GM21529 (cell line): Measurements from ENCODE around the gene HDAC11.
"Not testable (repeated sequence)": the region's sequence is repeated elsewhere in the genome, so short reads cannot be mapped to it uniquely, and the experiment has no call there.

Experiments
- ATAC-seq: cut with Tn5 transposase; IDR thresholded peaks from one replicate; pipeline ENCODE4 v1.9.1; 2021; ENCODE audit not compliant: unreplicated experiment

The HDAC11 gene

DNA sequence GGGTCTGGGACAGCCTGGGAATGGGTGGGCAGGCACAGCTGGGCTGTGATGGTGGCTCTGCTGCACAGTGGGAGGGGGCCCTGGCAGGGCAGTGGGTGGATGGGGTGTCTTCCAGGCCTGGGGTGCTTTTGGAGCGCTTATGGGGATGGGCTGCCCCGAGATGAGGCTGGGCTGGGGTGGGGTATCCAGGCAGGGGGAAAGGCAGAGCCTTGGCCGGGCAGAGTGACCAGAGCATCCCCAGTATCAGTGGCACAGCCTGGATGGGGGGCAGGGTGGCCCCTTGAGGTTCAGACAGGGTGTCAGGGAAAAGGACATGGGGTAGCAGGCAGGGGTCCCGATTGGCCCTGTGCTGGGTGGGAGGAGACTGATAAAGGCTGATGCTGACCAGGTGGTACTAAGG, 26.6 kb downstream of the HDAC11 start:
- ATAC-seq = no peak

DNA sequence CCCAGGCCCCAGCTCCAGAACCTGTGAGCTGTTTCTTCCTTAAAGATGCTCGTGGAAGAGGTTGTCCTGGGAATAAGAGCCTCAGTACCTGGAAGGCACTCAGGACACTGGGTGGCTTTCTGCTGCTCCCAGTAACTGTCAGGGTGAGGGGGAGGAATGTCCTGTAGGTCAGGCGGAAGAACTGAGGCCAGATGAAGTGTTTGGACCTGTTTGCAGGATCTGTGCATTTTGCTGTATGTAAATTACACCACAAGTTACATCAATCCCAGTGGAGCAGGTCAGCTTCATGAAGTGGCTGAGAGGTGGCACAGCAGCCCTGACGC, 27.1 kb downstream of the HDAC11 start:
- ATAC-seq = no peak

DNA sequence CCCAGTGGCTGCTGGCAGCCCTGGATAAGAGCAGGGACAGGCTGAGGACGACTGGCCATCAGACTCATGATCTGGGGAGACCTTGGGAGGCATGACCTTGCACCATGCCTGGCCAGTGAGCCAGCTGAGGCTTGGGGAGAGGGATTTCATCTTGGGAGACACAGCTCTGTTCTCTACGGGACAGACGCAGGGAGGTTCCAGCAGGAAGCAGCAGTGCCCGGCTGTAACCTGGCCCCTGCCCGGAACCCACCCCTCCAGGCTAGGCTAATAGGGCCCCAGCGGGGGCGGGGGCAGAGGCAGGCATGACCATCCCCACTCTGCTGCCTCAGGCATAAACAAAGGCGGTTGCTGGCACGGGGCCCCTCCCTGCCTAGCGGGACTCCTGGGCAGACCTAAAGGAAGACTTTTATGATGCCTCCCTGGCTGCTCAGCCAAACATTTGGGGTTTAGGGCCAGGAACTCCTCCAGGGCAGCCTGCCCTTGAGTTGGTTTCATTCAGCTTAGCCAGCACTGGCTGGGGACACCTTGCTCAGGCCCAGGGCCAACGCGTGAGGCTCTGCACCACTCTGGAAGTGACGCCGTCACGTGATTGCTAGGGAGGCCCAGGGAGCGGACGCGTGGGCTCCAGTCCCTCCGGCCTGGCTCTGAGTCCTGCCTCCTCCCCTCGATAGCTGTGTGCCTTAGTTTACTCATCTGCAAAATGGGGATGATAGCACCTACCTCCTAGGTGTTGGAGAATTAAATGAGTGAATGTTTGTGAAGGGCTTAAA, 27.6 kb downstream of the HDAC11 start:
- no peak for ATAC-seq

DNA sequence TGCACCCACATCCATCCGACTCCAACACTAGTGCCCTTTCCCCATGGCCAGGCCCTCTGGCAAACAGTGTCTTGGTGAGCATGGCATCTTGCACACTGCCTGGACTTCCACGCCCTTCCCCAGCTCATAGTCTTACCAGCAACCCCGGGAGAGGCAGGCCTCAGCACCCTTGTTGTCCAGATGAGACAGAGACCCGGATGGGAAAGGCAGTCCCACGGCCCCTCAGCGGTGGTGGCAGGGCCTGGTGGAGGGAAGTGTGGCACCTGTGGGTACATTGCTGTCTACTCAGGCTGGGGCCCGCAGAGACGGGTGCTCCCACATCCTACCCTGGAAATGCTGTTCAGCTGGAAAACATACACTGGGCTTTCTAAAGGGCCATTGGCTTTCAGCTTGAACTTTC, 28.4 kb downstream of the HDAC11 start:
- no peak for ATAC-seq

DNA sequence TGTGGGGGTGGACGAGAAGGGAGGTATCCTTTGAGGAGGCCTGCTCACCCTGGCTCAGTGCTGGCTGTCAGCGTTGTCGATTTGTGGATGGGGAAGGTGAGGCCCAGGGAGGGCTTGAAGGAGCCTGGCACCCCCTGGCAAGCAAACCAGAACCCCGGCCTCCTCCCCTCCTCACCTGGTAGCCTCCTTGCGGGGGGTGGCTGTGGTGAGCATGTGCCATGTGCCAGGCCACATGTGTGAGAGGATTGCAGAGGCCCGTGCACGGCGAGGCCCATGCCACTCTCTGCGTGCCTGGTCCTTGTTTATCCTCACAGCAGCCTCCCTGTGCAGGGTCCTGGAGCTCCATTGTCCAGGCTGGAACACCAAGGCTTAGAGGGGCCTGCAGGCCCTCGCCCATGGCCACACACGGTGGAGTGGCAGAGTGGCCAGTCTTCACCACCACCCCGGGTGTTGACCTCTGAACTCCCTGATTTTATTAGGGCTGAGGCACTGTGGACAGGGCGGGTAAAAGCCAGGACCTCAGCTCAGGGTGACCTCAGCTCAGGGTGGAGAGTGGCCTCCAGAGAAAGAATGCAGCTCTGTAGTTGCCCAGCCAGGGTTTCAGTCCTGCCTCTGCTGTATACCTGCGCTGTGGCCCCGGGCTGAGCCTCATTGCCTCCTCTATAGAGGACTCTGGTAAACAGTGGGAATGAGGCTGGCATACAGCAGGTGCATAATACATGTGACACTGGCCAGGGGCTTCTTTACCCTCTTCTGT, 29.1 kb downstream of the HDAC11 start:
- ATAC-seq = no peak

DNA sequence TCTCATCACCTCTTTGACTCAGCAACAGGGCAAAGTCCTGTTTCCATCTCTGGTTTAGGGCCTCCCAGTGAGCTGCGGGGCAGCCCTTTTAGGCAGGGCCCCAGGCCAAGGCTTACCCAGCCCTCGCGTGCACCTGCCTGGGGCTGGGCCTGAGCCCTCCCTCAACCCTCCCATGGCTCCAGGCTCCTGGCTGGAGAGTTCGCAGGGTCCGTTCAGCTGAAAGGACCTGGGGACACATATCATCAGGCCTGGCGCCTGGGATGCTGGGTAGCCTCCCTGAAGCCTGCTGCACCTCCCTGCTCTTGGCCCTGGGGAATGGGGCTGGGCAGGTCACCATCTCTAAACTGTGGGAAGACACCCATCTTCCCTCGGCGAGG, 29.7 kb downstream of the HDAC11 start:
- no peak for ATAC-seq

DNA sequence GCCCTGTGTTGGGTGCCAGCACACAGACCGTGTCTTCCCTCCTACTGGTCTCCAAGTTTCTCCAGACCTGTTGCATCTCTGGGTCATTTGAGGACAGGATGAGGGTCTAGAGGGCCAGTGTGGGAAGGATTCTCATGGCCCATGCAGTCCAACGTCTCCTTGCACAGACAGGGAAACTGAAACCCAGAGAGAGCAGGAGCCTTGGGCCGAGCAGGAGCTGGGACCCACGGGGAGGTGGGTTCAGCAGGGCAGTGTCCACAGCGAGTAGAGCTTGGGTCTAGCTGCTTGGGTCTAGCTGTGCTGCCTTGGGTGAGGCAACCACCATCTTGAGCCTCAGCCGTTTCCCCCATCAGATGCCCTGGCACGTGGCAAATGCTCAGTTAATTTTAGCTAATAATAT, 32.3 kb downstream of the HDAC11 start:
- ATAC-seq = no peak

DNA sequence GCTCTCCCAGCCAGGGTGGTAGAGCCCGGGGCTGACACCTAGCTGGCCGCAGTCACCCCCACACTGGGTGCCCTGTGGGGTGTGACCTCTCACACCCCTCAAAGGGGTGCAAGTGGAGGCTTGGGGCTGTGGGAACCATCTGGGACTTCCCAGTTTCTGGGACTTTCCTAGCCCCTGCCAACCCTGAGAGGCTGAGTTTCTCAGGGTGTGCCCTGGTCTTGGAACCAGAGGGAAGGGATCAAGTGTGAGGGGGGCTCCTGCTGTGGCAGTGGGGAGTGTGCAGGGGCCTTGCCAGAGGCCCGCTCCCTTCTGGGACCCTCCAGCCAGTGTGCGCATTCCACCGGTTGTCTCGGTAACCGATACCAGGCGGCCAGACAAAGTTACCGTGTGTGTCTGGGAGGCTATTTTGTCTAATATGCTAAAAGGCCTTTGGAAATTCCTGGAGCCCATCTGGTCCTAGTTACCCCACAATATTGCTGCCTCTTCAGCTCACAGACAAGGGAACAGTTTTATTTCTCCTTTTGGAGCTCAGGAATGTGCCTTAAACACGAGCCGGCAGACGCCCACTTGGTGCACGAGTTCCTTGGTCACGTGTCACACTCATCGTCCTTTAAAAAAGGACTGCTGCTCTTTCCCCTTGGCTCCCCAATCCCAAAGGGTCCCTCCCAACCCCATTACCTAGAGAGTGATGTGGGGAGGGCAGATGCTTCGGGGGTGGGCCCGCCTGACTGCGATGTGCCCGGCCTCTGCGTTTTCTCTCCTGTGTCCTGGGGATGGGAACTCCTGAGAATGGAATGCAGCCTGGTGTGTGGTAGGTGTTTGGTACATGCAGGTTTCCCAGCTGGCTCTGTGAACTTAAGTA, 33.2 kb downstream of the HDAC11 start:
- no peak for ATAC-seq

DNA sequence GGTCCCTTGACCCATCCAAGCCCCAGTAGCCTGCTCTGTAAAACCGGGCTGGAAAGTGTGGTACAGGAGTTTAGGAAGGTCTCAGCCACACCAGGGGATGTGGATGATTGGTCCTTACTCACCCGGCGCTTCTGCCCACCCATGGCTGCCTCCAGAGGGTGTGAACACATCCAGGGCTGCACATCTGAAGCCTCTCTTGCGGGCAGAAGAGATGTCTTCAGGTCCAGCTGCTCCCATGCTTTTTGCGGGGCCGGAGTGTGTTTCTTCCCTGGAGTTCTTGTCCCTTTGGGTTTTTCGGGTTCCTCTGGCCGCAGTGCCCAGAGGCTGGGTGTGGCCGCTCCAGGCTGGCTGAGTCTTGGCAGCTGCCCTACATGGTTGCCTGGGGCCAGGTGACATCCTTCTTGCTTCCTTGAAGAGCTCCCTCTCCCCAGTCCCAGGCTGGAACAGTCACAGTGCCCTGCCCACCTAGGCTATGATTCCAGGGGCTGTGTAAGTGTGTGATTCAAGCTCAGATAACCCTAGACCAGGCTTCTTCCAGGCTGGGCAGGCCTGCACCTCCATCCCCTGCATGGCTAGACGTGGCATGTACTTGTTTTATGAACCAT, 33.9 kb downstream of the HDAC11 start:
- no peak for ATAC-seq

DNA sequence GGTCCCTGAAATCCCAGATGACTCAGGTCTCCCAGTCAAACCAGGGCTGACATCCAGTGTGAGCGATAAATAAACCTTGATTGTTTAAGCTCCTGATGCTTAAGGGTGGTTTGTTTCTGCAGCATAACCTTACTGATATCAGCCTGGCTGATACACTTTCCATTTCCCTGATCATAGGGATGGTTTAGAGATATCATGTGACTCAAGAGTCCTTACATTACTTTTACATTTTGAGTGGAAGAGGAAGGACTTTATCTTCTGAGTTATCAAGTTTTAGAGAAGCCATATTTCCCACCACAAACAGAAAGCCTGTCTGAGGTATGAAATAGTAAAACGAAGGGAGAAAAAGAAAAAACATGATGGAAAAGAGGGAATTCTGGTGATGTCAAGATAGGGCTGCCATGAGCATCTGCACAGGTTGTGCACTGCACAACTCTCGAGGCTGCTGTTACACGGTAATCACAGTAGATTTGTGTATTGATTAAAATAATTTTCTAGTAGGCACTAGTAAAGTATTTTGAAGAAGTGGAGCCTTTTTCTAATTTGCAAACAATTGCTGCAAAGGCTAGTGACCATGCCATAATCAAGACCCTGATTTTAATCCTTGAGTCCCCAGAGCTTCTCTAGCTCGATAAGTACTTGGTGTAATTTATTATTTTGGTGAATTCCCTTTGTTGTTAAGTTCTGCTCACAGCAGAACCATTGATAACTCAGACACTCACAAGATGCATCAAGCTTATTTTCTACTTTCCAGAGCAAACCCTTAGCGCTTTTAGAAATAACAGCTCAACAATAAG, 34.7 kb downstream of the HDAC11 start:
- no peak for ATAC-seq

DNA sequence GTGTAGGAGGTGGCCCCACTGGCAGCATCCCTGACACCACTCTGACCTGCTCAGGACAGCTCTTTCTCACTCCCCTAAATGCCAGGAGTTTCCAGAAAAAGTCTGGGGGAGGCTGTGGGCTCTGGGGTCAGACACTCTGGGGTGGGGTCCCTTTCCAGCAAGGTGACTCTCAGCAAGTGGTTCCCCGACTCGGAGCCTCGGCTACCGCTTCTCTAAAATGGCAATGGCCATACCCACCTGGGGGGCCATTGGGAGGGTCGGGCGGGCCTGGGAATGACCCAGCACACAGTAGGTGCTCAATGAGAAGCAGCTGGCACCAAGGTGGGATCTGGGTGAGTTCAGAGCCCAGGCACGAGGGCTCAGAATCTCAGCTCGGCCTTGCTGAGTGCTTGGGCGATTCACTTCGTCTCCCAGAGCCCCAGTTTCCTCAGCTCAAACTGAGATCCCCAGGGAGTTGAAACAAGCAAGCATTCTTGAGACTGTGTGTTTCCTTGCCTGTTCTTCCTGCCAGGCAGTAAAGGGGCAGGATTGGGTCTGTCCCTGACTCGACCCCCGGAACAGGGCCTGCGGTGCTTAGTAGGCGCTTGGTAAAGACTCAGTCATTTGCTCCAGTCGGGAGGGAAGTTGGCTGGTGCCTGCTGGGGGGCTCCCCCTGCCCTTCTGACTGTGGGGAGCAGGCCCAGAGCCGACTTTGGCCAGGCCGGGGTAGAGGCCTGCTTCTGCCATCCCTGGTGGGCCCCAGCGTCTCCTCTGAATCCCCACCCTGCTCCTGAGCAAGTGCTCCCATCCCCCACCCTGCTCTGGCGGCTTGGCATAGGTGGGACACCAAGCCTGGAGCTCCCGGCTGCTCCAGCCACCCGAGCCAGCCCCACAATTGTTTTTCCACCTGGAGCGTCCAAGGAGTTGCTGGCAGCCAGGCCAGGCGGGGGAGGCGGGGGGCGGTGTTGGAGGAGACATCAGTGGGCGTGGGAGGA, 36.0 kb downstream of the HDAC11 start:
- no peak for ATAC-seq

DNA sequence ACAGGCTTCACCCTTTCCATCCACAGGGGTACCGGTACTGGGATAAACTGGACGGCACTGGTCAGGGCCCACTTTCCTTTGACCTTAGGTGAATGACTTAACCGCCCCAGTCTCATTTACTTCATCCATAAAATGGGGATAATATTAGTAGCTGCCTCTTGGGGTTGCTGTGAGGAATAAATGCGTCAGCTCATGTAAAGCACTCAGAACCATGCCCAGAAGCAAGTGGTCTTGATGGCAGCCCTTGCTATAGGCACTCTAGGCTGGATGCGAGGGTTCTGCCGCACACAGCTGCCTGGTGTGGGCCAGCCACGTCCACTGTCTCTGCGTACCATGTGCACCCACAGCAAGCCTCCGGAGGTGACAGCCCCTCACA, 36.6 kb downstream of the HDAC11 start:
- ATAC-seq = no peak

DNA sequence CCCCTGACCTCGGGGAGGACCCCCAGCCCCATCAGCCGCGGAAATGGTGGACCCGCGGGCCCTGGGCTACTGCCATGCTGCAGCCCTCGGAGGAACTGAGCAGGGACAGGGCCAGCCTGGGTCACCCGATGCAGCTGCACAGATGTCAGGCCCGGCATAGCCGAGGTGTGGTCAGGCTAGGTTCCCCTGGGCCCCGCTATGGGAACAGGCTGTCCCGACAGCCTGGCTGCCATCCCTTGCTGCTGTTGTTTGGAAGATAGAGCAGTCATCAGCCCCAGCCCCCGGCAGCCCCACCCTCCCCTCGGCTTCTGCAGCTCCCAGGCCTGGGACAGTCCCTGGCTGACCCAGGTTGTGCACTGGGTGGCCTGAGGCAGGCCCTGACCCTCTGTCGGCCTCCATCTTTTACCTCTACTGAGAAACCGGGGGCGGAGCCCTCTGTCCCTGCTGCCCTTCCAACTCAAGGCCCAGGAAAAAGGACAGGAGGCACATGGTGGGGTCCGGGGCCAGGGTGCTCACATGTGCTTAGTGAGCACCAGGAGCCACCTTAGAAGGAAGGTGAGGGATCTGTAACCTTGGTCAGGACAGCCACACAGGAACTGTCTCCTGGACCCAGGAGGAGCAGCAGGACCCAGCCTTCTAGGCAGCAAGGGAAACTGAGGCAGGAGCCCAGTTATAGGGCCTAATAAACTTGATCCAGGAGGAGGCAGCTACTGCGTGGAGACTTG, 37.3 kb downstream of the HDAC11 start:
- no peak for ATAC-seq

DNA sequence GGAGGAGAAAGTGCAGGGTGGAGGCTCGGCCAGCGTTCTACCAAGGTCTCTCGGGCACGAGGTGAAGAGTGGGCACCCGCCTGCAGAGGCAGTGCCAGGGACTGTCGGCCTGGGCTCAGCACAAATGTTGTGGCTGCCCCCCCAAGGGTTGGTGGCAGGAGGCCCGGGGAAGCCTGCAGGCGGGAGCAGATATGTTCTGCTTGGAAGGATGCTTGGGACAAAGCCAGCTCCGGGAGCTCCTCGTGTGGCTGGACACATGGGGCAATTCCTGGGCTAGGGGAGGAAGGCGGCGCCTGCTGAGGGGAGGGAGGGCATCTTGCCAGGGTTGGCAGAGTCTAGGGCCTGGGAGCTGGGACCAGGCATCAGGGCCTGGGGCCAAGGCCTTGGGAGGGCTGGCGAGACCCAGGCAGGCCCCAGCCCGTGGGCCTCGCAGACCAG, 38.4 kb downstream of the HDAC11 start:
- ATAC-seq = no peak

DNA sequence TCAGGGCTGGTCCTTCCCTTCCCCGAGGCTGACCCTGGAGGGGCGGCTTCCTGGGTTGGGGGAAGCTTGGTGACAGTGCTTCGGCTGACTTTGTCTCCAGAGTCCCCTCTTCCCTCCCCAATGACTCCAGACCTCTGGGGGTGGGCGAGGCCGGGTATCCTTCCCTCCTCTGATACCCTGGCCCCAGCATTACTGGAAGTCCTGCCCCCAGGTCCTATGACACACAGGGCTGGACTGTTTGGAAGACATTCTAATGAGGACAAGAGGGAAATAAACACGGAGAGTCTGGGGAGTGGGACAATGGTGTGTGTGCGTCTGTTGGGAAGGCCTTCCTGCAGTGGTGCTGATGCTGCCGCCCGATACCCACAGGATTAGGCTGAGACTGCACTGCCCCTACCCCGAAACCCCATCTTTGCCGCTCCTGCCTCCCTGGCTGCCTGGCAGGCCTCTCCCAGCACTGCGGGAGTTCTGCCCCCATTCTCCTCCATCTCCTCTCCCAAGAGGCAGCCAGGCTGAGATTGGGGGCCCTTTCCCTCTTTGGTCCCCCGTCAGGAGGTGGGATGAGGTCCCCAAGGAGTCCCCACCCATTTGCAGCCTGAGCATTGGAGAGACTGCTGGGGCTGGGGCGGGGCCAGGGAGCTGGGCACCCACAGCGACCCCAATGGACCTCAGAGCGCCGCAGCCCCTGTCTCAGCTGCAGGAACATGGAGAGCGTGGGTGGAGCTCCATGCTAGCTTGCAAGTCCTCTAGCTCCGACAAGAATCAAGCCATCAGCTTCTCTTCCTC, 39.1 kb downstream of the HDAC11 start:
- no peak for ATAC-seq

DNA sequence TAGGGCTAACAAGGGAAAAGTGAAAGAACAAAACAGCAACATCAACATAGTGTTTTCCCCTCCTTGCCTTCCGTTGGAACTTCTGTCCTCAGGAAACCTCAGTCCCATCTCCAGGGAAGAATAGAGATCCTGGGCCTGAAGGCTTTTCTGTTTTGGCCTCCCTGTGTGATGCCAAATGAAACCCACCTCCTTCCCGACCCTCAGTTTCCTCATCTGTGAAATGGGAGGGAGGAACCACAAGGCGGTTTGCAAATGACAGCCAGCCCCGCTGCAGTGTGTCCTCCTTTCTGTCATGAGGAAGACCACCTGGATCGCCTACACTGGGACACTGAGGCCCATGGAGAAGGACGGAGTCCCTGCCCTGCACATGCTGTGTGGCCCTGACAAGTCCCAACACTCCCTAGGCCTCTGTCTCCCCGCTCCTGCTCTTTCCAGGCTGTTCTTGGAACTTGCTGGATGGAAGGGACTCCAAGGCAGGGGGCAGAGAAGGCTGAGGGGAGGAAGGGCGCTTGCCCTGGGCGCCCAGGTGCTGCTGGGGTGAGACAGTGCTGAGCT, 40.3 kb downstream of the HDAC11 start:
- no peak for ATAC-seq

DNA sequence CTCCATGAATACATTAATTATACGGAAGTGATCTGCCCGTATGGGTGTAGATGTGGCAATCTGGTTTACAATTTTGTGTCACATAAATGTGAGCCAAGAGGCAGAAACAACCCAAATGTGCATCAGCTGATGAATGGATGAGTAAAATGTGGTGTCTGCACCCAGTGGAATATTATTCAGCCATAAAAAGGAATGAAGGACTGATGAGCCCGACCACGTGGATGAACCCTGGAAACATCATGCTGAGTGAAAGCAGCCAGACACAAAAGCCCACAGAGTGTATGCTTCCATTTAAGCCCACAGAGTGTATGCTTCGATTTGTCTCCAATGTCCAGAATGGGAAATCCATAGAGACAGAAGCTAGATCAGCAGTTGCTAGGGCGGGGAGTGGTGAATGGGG, 41.2 kb downstream of the HDAC11 start:
- no peak for ATAC-seq

DNA sequence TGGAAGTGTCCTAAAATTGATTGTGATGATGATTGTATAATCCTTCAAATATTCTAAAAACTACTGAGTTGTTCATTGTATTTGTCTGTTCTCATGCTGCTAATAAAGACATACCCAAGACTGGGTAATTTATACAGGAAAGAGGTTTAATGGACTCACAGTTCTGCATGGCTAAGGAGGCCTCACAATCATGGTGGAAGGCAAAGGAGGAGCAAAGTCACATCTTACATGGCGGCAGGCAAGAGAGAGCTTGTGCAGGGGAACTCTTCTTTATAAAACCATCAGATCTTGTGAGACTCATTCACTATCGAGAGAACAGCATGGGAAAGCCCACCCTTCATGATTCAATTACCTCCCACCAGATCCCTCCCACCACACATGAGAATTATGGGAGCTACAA, 41.6 kb downstream of the HDAC11 start:
- not testable (repeated sequence) for ATAC-seq
